Activated T-cell treated with anti-CD3 and anti-CD28 coated beads, Interleukin-2, amount 50 U/mL, for 24 hours (primary cell): ENCODE results near the gene C5orf63.
"Not testable (repeated sequence)": the region's sequence is repeated elsewhere in the genome, so short reads cannot be mapped to it uniquely, and the experiment has no call there.

Experiments
- DNase-seq: peaks from one replicate; pipeline ENCODE4 v3.0.0-alpha.2; 2020
- H3K27ac Mint-ChIP-seq: 2 replicates; pipeline ENCODE4 v1.8.0; 2020; ENCODE audit warnings: mild to moderate bottlenecking, mixed read lengths
- H3K27me3 Mint-ChIP-seq: 2 replicates; pipeline ENCODE4 v1.8.0; 2020; ENCODE audit warnings: mixed read lengths
- H3K36me3 Mint-ChIP-seq: 2 replicates; pipeline ENCODE4 v1.8.0; 2020; ENCODE audit warnings: low read depth, mixed read lengths
- H3K4me1 Mint-ChIP-seq: 2 replicates; pipeline ENCODE4 v1.8.0; 2020; ENCODE audit warnings: low read depth, mixed read lengths
- H3K4me3 Mint-ChIP-seq: 2 replicates; pipeline ENCODE4 v1.8.0; 2020; ENCODE audit warnings: mild to moderate bottlenecking, moderate library complexity, mixed read lengths
- H3K9me3 Mint-ChIP-seq: 2 replicates; pipeline ENCODE4 v1.8.0; 2020; ENCODE audit warnings: mixed read lengths

C5orf63 gene

GRCh38 chr5:127061537-127061936, 11.8 kb downstream of the C5orf63 start:
- H3K4me1 Mint-ChIP-seq: peaks cover 9% of the 10 kb centered on the region
- H3K27ac Mint-ChIP-seq: no peak overlapping the region
- H3K4me3 Mint-ChIP-seq: no peak overlapping the region
- H3K27me3 Mint-ChIP-seq: no peaks in the 10 kb centered on the region
- no peaks in the 10 kb centered on the region for H3K9me3 Mint-ChIP-seq
- no peak for DNase-seq
- H3K36me3 Mint-ChIP-seq: peaks cover 27% of the 10 kb centered on the region

DNA sequence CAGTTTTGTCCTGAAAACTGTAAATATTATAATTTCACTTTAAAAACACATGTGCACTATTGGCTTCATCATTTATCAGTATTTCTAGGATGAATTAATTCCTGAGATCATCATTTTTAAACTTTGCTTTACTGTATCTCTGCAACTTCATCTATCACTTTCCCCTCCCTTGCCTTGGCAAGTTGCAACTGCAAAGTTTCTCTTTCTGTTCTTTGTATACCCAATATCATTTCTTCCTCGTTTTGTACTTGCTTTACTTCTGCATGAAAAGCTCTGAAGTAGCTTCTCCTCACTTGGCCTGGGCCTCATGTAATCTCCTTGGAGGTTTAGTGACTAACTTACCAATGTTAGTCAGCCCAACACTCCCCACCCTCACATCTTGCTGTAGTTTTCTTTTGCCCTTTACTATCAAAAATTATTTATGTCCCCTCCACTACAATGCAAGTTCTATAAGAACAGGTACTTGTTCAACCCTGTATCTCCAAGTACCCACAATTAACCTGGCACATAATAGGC, 12.8 kb downstream of the C5orf63 start:
- Mint-ChIP-seq H3K4me1 (peaks cover 9% of the 10 kb centered on the region), H3K27ac (no peak overlapping the region), H3K36me3 (peaks cover 37% of the 10 kb centered on the region), H3K4me3 (no peak overlapping the region), H3K9me3 (no peaks in the 10 kb centered on the region), H3K27me3 (no peaks in the 10 kb centered on the region)
- no peak for DNase-seq

DNA sequence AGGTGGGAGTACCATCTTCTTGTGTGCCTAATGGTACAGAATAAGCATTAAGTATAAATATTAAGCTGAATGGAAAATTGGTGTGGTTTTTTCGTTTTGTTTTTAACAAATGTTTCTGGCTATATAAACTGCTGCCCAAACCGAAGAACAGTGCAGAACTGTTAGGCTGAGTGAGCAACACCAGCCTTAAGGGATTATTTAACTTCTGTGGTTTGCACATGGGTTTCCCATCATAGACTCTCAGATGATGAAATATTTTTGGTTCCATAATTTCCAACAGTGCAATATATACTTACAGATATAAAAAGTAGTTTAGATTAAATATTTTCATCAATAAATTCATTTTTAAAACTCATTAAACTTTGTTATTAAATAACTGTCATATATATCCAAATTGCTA, 16.4 kb downstream of the C5orf63 start:
- Mint-ChIP-seq H3K27ac (no peak overlapping the region), H3K4me1 (peaks cover 9% of the 10 kb centered on the region), H3K36me3 (peaks cover 58% of the 10 kb centered on the region), H3K4me3 (no peak overlapping the region), H3K27me3 (no peaks in the 10 kb centered on the region), H3K9me3 (no peaks in the 10 kb centered on the region)
- no peak for DNase-seq

DNA sequence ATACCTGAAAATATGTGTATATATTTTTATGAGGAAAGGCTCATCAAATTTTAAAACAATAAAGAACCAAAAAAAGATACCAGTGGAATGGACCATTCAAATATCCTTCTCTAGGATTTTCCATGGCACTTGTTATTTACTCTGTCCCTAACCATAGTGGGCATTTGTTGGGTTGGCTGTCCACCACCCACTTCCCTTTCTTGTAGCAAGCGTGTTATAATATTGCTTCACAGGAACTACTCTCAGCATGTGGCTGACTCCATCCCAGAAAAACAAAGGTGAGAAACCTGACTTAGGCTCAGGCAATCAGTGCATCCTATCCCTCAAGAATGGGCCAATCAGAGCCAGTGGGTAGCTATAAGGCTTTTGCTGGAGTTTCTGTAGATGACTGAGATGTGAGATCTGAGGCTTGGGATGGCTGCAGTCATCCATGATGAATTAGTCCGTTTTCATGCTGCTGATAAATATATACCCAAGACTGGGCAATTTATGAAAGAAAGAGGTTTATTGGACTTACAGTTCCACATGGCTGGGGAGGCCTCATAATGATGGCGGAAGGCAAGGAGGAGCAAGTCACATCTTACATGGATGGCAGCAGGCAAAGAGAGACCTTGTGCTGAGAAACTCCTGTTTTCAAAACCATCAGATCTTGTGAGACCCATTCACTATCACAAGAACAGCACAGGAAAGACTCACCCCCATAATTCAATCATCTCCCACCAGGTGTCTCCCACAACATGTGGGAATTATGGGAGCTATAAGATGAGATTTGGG, 17.2 kb downstream of the C5orf63 start:
- DNase-seq: no peak
- Mint-ChIP-seq H3K27me3 (no peaks in the 10 kb centered on the region), H3K36me3 (peaks cover 60% of the 10 kb centered on the region), H3K27ac (no peak overlapping the region), H3K4me3 (no peak overlapping the region), H3K9me3 (no peaks in the 10 kb centered on the region), H3K4me1 (peaks cover 8% of the 10 kb centered on the region)

GRCh38 chr5:127053551-127053950, 19.8 kb downstream of the C5orf63 start:
- H3K9me3 Mint-ChIP-seq, H3K27ac Mint-ChIP-seq, H3K4me3 Mint-ChIP-seq, DNase-seq, H3K4me1 Mint-ChIP-seq, H3K27me3 Mint-ChIP-seq: not testable (repeated sequence)
- H3K36me3 Mint-ChIP-seq: peaks cover 52% of the 10 kb centered on the region

DNA sequence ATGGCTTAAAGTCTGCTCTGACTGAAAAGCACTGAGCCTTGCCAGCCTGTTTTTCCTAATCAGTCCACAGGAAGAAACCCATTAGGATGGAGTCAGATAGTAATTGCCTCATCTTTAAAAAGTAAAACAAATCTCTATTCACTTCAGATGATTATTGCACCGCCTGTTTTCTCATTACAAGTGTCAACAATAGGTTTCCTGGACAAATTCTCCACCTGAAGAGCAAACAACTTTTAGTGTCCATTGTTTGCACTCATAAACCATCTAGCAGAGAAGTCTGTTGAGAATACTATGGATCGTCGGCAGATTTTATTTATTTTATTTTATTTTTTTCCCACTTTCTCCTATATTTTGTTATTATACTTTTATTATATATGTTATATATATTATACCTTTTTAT, 20.3 kb downstream of the C5orf63 start:
- no peaks in the 10 kb centered on the region for H3K4me1 Mint-ChIP-seq
- H3K36me3 Mint-ChIP-seq: peaks cover 47% of the 10 kb centered on the region

DNA sequence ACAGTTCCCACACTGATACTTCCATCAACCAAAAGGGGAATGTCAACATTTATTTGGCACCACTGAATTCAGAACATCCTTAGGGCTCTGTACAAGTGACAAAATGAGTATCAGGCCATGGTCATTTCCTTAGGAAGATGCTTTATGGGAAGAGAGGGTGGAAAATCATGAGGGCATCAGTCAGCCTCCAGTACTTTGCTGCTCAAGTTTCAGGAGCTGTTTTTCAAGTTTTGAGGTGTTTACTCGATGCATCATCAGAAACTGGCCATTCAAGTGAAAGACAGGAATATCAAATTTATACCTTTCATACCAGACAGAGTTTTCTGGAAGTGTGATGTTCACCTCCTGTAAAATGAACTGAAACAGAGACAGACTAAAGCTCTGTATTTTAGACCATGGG, 21.7 kb downstream of the C5orf63 start:
- Mint-ChIP-seq H3K27me3 (no peaks in the 10 kb centered on the region), H3K27ac (no peak overlapping the region), H3K36me3 (peaks cover 36% of the 10 kb centered on the region), H3K9me3 (no peaks in the 10 kb centered on the region), H3K4me1 (no peaks in the 10 kb centered on the region), H3K4me3 (no peak overlapping the region)
- DNase-seq: no peak

More for the DNA sequence above, 20.3 kb downstream of the C5orf63 start:
- H3K27ac Mint-ChIP-seq: no peak overlapping the region
- H3K4me3 Mint-ChIP-seq: no peak overlapping the region
- H3K9me3 Mint-ChIP-seq: no peaks in the 10 kb centered on the region
- no peak for DNase-seq
- H3K27me3 Mint-ChIP-seq: no peaks in the 10 kb centered on the region

- no peak for DNase-seq
- no peak overlapping the region for H3K4me3 Mint-ChIP-seq
- H3K27ac Mint-ChIP-seq: no peak overlapping the region
- no peaks in the 10 kb centered on the region for H3K36me3 Mint-ChIP-seq
- H3K9me3 Mint-ChIP-seq: no peaks in the 10 kb centered on the region
- H3K27me3 Mint-ChIP-seq: no peaks in the 10 kb centered on the region
- no peaks in the 10 kb centered on the region for H3K4me1 Mint-ChIP-seq
These were observed 26.8 kb downstream of the C5orf63 start for GRCh38 chr5:127046343-127047072.

DNA sequence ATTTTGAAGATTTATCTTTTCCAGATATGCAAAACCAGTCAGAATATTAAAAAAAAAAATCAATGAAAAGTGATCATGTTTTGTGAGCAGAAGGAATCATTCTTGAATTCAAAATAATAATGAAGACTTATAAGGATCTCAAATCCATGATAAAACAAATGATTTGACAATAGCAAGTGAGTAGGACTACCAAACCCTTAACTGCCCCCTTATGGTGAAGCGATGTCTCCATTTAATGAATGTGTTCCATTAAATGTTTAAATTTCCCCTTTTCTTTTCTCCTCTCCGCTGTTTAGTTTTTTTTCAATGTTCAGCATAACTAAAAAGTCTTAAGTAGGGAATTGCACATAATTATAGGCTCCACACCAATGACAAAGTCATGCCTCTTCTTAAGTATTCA, 30.7 kb downstream of the C5orf63 start:
- Mint-ChIP-seq H3K9me3 (no peaks in the 10 kb centered on the region), H3K27ac (no peak overlapping the region), H3K27me3 (no peaks in the 10 kb centered on the region), H3K4me3 (no peak overlapping the region), H3K36me3 (no peaks in the 10 kb centered on the region), H3K4me1 (no peaks in the 10 kb centered on the region)
- DNase-seq: no peak

GRCh38 chr5:127041571-127041970, 31.7 kb downstream of the C5orf63 start:
- Mint-ChIP-seq H3K9me3 (no peaks in the 10 kb centered on the region), H3K4me3 (no peak overlapping the region), H3K27me3 (no peaks in the 10 kb centered on the region), H3K4me1 (no peaks in the 10 kb centered on the region), H3K27ac (no peak overlapping the region), H3K36me3 (no peaks in the 10 kb centered on the region)
- no peak for DNase-seq

GRCh38 chr5:127040796-127041520, 32.3 kb downstream of the C5orf63 start:
- DNase-seq: no peak
- Mint-ChIP-seq H3K36me3 (no peaks in the 10 kb centered on the region), H3K27me3 (peaks cover 3% of the 10 kb centered on the region), H3K9me3 (no peaks in the 10 kb centered on the region), H3K27ac (no peak overlapping the region), H3K4me3 (no peak overlapping the region), H3K4me1 (no peaks in the 10 kb centered on the region)

- Mint-ChIP-seq H3K4me1 (no peaks in the 10 kb centered on the region), H3K4me3 (no peak overlapping the region), H3K27me3 (peaks cover 9% of the 10 kb centered on the region), H3K36me3 (no peaks in the 10 kb centered on the region), H3K9me3 (no peaks in the 10 kb centered on the region), H3K27ac (no peak overlapping the region)
- no peak for DNase-seq
These were observed 34.8 kb downstream of the C5orf63 start for GRCh38 chr5:127038550-127038949.

GRCh38 chr5:127031863-127032232, 41.5 kb downstream of the C5orf63 start:
- Mint-ChIP-seq H3K36me3 (peaks cover 2% of the 10 kb centered on the region), H3K27me3 (peaks cover 27% of the 10 kb centered on the region), H3K27ac (no peak overlapping the region), H3K4me1 (peaks cover 21% of the 10 kb centered on the region), H3K9me3 (no peaks in the 10 kb centered on the region), H3K4me3 (peak overlapping the region; percentile 89)
- no peak for DNase-seq

DNA sequence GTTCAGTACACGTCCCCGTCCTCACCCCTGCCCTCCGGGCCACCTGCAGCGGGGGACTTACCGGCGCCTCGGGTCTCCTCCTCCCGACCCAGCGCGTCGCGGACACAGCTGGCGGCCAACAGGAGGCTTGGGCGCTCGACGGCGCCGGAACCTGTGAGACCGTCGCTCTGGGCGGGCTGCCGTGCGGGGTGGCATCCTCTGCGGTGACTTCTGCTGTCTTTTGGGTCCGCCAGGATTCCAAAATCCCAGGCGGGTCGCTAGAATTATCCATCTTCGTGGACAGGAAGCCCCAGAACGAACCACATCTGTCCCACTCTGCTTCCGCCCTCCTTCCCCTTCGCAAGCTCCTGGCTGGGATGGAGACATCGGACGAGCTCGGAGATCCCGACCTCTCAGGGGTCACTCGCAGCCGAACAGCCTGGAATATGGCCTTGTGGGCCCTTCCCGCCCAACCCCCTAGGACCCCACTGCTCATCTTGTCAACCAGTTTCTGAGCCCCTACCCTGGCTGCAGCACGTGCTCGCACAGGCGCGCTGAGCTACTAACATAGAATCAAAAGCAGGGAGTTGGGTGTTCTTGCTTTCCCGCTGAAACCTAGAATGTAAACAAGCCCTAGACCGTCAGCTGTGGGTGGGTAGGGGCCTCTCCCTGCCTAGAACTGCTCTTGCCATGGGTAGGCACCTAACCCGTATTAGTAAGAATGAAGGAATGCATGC, 42.0 kb downstream of the C5orf63 start:
- DNase-seq: peak; percentile 42
- Mint-ChIP-seq H3K27me3 (peaks cover 27% of the 10 kb centered on the region), H3K36me3 (peaks cover 2% of the 10 kb centered on the region), H3K27ac (peak overlapping the region; percentile 69), H3K4me3 (peak overlapping the region; percentile 89), H3K4me1 (peaks cover 21% of the 10 kb centered on the region), H3K9me3 (no peaks in the 10 kb centered on the region)
